GM19239 (cell line): Measurements from ENCODE around the gene USP4.

Source experiments
- DNase-seq: peaks from one replicate; pipeline ENCODE4 v3.0.0; 2011; ENCODE audit warnings: low spot score; ENCODE audit not compliant: insufficient read length
- FAIRE-seq: peaks from 2 replicates; lab custom pipeline; 2011; peaks lifted over from hg19 to GRCh38; lab: Jason Lieb, UNC

Gene USP4

DNA sequence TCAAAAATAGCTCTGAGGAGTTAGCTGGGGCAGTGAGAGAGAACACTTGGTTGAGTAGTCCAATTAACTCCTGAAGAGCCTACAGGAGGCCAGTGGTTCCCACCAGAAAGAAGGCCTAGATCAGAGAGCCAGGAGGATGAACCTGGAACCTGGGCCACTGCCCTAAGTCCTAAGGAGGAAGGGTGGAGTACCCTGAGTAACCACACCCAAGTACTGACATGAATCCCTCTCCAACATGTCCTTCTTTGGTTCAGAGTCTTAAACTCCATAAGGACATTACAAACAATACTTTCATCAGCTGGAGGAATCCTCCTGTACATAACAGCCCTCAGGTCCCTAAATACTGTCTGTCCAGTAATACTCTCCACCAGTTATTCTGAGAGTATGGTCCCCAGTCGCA lies 37.2 kb downstream of the USP4 start:
- DNase-seq, result no peak
- no peak for FAIRE-seq

DNA sequence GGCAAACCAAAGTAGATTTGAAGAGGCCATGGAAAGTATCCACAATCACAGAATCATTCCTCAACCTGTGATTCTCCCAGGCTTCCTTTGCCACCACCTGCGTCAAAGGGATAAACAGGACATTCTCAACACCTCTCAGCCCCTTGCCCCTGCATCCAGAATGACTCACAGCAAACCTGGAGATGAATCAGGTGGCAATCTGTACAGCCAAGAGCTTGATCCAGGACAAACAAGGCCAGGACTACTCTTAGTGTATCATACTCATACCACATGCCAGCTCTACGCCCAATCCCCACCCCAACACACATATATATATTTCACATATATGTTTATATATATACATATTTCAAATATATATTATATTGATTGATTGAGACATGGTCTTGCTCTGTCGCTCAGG lies 39.3 kb downstream of the USP4 start:
- DNase-seq, result no peak
- FAIRE-seq, result no peak

- DNase-seq (no peak), FAIRE-seq (no peak)
These were observed 41.3 kb downstream of the USP4 start for GRCh38 chr3:49298511-49298910.

DNA sequence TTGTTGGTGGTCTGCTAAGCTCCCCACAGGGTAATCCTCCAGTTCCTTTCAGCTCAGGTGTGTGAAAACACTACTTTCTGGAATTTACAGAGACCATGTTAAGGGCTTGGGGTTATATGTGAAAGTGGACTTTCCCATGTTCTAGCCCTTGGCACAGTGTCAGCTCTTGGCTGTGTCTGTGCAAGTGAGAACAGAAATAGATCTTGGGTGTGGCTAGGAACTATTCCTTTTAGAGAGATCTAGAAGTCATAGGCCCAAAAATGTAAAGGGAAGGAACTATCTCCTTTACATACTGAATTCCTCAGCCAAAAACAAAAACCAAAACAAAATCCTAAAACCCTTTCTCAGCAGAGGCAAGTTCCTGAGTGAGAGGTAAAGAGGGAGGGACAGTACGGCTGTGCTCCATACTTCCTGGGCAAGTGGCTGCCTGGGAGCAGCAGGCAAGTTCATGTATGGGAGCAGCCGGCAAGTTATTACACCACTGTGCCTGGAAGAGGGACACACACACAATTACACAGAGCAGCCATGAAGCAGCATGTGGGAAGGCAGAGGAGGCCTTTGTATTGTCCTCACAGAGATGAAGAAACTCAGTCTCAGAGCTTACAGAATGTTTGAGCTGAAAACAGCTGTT lies 43.0 kb downstream of the USP4 start:
- DNase-seq, result no peak
- FAIRE-seq, result no peak

DNA sequence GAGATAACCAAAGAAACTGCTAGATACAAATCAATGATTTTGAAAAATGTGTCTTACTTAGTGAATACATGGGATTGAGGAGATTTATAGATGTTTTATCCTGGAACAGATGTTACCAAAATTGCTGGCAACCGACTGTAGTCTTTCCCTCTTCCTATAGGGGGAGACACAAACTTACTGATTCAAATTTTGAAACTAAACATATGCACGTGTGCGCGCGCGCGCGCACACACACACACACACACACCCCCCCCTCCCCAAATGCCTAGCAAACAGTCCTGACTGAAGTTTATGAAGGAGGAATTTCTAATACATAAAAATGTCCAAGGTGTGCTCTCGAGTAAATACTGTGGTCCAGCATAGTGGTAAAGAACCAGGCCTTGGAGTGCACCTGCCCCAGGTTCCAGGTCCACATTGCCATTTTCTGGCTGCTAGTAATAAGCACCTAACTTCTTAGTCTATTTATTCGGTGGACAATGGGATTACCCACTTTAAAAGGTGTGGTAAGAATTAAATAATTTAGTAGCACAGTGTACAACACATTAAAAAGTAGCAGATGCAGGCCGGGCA lies 44.3 kb downstream of the USP4 start:
- FAIRE-seq (peak; percentile 74), DNase-seq (no peak)

GRCh38 chr3:49294343-49294742 lies 45.5 kb downstream of the USP4 start:
- no peak for DNase-seq
- FAIRE-seq, result no peak

GRCh38 chr3:49283997-49284396 lies 55.9 kb downstream of the USP4 start:
- FAIRE-seq (no peak), DNase-seq (no peak)

- no peak for DNase-seq
- no peak for FAIRE-seq
These were observed 60.5 kb downstream of the USP4 start for GRCh38 chr3:49279376-49279775.

DNA sequence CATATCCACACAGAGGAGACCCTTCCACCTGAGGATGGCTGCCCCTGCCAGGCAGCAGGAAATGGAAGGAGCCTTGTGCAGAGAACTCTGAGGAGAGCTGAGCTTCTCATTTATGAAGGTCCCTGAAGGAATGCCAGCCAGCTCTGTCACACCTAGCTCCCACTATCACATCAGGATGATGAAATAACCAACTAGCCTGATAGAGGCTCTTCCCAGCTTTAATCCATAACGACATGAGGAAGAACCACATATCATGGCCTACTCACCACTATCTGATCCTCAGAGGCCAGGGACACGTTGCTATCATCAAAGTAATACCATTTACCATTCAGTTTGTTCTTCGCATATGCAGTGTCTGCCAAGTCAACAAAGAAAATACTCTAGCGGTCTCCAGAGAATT lies 61.3 kb downstream of the USP4 start:
- DNase-seq, result no peak
- no peak for FAIRE-seq

DNA sequence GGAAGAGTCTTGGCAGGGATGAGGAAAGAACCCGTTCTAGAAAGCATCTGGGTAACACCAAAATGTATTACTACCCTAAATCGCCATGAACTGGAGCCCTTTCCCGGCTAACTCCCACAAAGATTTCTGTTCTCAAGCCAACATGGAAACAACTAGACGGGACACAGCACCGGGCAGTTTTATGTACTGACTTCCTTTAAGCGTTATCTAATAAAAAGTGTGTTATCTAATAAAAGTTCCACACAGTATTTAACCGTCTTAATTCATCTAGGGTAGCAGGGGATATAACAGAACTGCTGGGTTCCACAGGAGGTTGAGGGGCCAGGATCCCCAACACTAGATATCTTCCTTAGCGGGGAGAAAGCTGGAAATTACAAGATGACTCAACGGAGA lies 62.5 kb downstream of the USP4 start:
- FAIRE-seq, result peak; percentile 69

GRCh38 chr3:49276475-49277382 lies 63.1 kb downstream of the USP4 start, which contains the start of gene C3orf62:
TSS of gene C3orf62 (minus strand) at chr3:49277232. CDS start at chr3:49276872, 360 bp downstream.
- FAIRE-seq (peak; percentile 72), DNase-seq (peak; percentile 73)

More for the DNA sequence above, 62.5 kb downstream of the USP4 start:
- DNase-seq, result no peak

- DNase-seq (no peak), FAIRE-seq (no peak)
These were observed 65.9 kb downstream of the USP4 start for GRCh38 chr3:49273825-49274532.

- no peak for FAIRE-seq
These were observed 68.8 kb downstream of the USP4 start for GRCh38 chr3:49271047-49271446.

GRCh38 chr3:49270156-49270500 lies 69.7 kb downstream of the USP4 start:
- DNase-seq (no peak), FAIRE-seq (peak; percentile 74)

More at GRCh38 chr3:49271047-49271446, 68.8 kb downstream of the USP4 start:
- DNase-seq, result no peak

DNA sequence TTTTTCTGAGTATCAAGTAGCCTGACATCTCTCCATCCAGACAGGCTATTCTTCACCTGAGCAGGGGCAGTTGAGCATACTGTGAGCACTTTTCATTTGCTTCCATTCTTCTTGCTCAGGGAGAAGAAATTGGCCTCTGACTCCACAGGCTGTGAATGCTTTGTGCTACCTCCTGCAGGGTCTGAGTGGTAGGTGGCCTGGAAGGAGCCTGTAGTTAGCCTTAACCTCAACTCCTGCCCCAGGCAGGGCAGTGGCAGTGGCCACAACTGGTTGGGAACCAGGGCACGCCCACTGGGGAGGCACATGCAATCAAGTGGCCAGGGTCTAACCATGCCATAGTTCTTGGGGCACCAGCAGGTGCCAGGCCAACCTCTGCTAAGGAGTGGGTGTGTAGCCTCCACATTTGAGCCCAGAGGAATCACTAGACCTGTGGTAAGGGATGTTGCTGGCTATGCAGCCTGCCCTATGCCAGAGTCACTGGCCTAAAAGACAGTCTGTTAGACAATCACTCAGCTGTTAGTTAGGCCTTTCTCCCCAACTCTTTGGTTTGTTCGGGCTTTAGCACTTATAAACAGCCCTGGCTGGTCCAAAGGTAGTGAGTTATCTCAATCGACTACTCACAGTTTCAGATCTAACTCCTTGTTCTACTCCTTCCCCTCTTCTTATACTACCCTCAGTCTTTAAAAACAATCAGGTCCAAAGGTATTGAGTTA lies 70.3 kb downstream of the USP4 start:
- no peak for DNase-seq
- FAIRE-seq, result no peak

DNA sequence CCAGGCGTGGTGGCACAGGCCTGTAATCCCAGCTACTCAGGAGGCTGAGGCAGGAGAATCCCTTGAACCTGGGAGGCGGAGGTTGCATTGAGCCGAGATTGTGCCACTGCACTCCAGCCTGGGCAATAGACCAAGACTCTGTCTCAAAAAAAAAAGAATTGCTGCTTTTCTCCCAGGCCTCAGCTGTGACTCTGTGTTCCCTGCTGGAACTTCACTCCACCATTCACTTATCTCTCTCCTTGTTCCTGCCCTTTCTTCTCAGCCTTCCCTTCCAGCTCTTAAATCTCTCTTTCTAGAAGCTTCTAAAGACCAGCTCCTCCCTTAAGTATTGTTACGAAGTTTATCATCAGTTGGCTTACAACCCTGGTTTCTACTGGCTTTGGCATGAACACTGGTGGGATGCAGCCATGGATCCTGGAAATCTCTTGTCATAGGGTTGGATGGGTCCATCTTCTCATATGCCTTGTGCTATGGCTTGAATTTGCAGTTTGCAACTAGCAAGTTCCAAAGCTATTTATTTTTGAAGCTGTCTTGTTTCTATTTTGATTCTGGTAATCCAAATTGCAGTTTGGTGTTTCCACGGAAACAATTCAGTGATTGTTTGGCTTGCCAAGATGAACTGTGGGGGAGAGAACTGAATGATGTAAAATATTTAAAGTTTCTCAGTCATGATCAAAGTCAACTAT lies 73.3 kb downstream of the USP4 start:
- FAIRE-seq (no peak), DNase-seq (no peak)

- no peak for DNase-seq
- FAIRE-seq, result no peak
These were observed 74.0 kb downstream of the USP4 start for GRCh38 chr3:49265661-49266386.

DNA sequence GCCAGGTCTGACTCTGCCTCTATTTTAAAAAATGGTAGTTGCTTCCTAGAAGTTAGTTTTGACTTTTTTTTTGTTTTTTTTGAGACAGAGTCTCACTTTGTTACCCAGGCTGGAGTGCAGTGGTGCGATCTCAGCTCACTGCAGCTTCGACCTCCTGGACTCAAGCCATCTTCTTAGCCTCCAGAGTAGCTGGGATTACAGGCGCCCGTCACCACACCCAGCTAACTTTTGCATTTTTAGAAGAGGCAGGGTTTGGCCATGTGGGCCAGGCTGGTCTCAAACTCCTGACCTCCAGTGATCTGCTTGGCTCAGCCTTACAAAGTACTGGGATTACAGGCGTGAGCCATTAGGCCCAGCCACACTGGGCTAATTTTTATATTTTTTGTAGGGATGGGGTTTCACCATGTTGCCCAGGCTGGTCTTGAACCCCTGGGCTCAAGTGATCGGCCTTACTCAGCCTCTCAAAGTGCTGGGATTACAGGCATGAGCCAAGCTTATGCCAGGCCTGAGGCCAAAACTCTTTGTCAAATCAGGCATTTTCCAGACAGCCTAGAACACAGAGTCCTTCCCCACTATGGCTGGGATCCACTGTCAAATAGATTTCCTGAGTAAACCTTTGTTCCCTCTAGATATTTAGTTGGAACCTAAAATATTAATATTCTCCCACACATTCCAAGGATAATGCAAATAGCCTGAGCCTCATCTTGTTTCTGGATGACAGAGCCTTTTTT lies 76.5 kb downstream of the USP4 start:
- FAIRE-seq, result no peak
- DNase-seq, result no peak
